SK-N-SH (cell line): ENCODE results near the gene KRT6A. TPM values are rescaled to one million over a fixed set of nuclear protein-coding genes. Genes with fewer than 3 reads are reported as not detected.

Source experiments
- CTCF ChIA-PET: fragments of 300-600, 350-600 bp; formaldehyde crosslinking; extraction: SDS; loops from one replicate; lab custom pipeline; 2021; lab: Yijun Ruan, JAX
- POLR2A ChIA-PET: fragments of 350-600 bp; sonication (Branson Sonifier 250); formaldehyde crosslinking; extraction: SDS; loops from one replicate; lab custom pipeline; 2020; ENCODE audit warnings: antibody characterized with exemption, inconsistent platforms; lab: Yijun Ruan, JAX
- DNase-seq: peaks from one replicate; pipeline ENCODE4 v3.0.0; 2012
- H2AFZ ChIP-seq: fragments of 200-600 bp; sonication (generic); 2 replicates; pipeline ENCODE4 v1.8.1; 2016; ENCODE audit warnings: antibody characterized with exemption, mild to moderate bottlenecking, low read depth
- H3F3A ChIP-seq: fragments of 200-600 bp; sonication (generic); replicated peaks from 2 replicates; pipeline ENCODE3; 2016; ENCODE audit warnings: antibody characterized with exemption, mild to moderate bottlenecking; ENCODE audit not compliant: insufficient read depth
- H3K27ac ChIP-seq, 2 experiments: fragments of 200-500 bp in 1 of 2; fragments of 200-600 bp in 1 of 2; sonication (Bioruptor generic) in 1 of 2; sonication (generic), shearing (Covaris generic) in 1 of 2; 2 replicates each; pipeline versions ENCODE4 v1.5.1 to v1.6.1; 2014 to 2016; ENCODE audit warnings: low read depth in 2 of 2, inconsistent platforms in 1 of 2, low read length in 1 of 2, mild to moderate bottlenecking in 1 of 2, mixed read lengths in 1 of 2
- H3K27me3 ChIP-seq: fragments of 200-600 bp; sonication (generic), shearing (Covaris generic); 2 replicates; pipeline ENCODE4 v1.6.1; 2016; ENCODE audit warnings: mixed run types; ENCODE audit not compliant: insufficient read depth
- H3K36me3 ChIP-seq, 2 experiments: fragments of 200-500 bp in 1 of 2; fragments of 200-600 bp in 1 of 2; sonication (Bioruptor generic) in 1 of 2; sonication (generic) in 1 of 2; replicated peaks in 1 of 2; 2 replicates each; pipeline versions ENCODE3 to v1.5.1; 2014 to 2016; ENCODE audit warnings: low read length in 1 of 2, mild to moderate bottlenecking in 1 of 2; ENCODE audit not compliant: insufficient read depth in 2 of 2, control insufficient read depth in 1 of 2
- H3K4me1 ChIP-seq, 2 experiments: fragments of 200-500 bp in 1 of 2; fragments of 200-600 bp in 1 of 2; sonication (Bioruptor generic) in 1 of 2; sonication (generic), shearing (Covaris generic) in 1 of 2; 2 replicates each; pipeline versions ENCODE4 v1.5.1 to v1.6.1; 2014 to 2016; ENCODE audit warnings: low read depth in 1 of 2, low read length in 1 of 2, mixed run types in 1 of 2; ENCODE audit not compliant: insufficient read depth in 2 of 2, control insufficient read depth in 1 of 2
- H3K4me2 ChIP-seq: fragments of 200-600 bp; sonication (generic), shearing (Covaris generic); 2 replicates; pipeline ENCODE4 v1.6.1; 2017; ENCODE audit warnings: mixed run types
- H3K4me3 ChIP-seq, 2 experiments: fragments of 200-500 bp in 1 of 2; fragments of 200-600 bp in 1 of 2; sonication (Bioruptor generic) in 1 of 2; sonication (generic), shearing (Covaris generic) in 1 of 2; 2 replicates each; pipeline versions ENCODE4 v1.5.1 to v1.8.1; 2014 to 2016; ENCODE audit warnings: low read depth in 2 of 2, inconsistent platforms in 1 of 2, low read length in 1 of 2, mild to moderate bottlenecking in 1 of 2, mixed read lengths in 1 of 2, moderate library complexity in 1 of 2
- H3K79me2 ChIP-seq: fragments of 200-600 bp; sonication (generic); 2 replicates; pipeline ENCODE4 v1.8.1; 2017; ENCODE audit warnings: mild to moderate bottlenecking; ENCODE audit not compliant: insufficient read depth
- H3K9ac ChIP-seq: fragments of 200-600 bp; sonication (generic); 2 replicates; pipeline ENCODE4 v1.6.1; 2017; ENCODE audit warnings: mixed run types
- H3K9me2 ChIP-seq: fragments of 200-600 bp; sonication (generic); 2 replicates; pipeline ENCODE4 v1.6.1; 2017; ENCODE audit warnings: mixed run types
- H3K9me3 ChIP-seq: fragments of 200-600 bp; sonication (generic); 2 replicates; pipeline ENCODE4 v1.6.1; 2017; ENCODE audit warnings: mixed run types, mild to moderate bottlenecking, moderate library complexity
- H4K20me1 ChIP-seq: fragments of 200-600 bp; sonication (generic); 2 replicates; pipeline ENCODE4 v1.6.1; 2017; ENCODE audit warnings: mild to moderate bottlenecking, mixed run types; ENCODE audit not compliant: insufficient read depth
- CHD2 ChIP-seq: fragments of 150-350 bp; IDR thresholded peaks from 2 replicates; pipeline ENCODE4 v1.6.1; 2018; ENCODE audit warnings: low read length; ENCODE audit not compliant: partially characterized antibody
- ELF1 ChIP-seq: IDR thresholded peaks from 2 replicates; pipeline ENCODE4 v1.4.0; 2012
- EP300 ChIP-seq, 2 experiments: IDR thresholded peaks; 2 replicates each; pipeline versions ENCODE4 v1.4.0 to v1.6.1; 2012; ENCODE audit warnings: borderline replicate concordance in 1 of 2, low read depth in 1 of 2, low read length in 1 of 2
- EZH2phosphoT487 ChIP-seq: fragments of 200-600 bp; sonication (generic); IDR thresholded peaks from 2 replicates; pipeline ENCODE4 v1.6.1; 2017; ENCODE audit warnings: low read depth, mixed run types, mild to moderate bottlenecking, antibody characterized with exemption, moderate library complexity, borderline replicate concordance
- FOSL2 ChIP-seq: IDR thresholded peaks from 2 replicates; pipeline ENCODE4 v1.4.0; 2012; ENCODE audit warnings: low read depth, mild to moderate bottlenecking, moderate library complexity, borderline replicate concordance
- FOXJ3 ChIP-seq: sonication (generic); formaldehyde crosslinking; IDR thresholded peaks from 2 replicates; pipeline ENCODE4 v1.5.1; 2020; ENCODE audit warnings: mild to moderate bottlenecking, missing genetic modification reagents
- FOXM1 ChIP-seq: IDR thresholded peaks from 2 replicates; pipeline ENCODE4 v1.4.0; 2012; ENCODE audit warnings: low read depth, mild to moderate bottlenecking
- GABPA ChIP-seq: IDR thresholded peaks from 2 replicates; pipeline ENCODE4 v1.4.0; 2012; ENCODE audit warnings: low read depth, mild to moderate bottlenecking
- JUND ChIP-seq: IDR thresholded peaks from 2 replicates; pipeline ENCODE4 v1.4.0; 2012
- MAX ChIP-seq: IDR thresholded peaks from 2 replicates; pipeline ENCODE4 v1.4.0; 2012; ENCODE audit warnings: low read depth
- MEF2A ChIP-seq: IDR thresholded peaks from 2 replicates; pipeline ENCODE4 v1.4.0; 2012; ENCODE audit warnings: low read depth, borderline replicate concordance
- MXI1 ChIP-seq: IDR thresholded peaks from 2 replicates; pipeline ENCODE4 v1.6.1; 2012; ENCODE audit warnings: mild to moderate bottlenecking, low read depth, low read length, improper control_type of control experiment
- NFIC ChIP-seq: IDR thresholded peaks from 2 replicates; pipeline ENCODE4 v1.4.0; 2012; ENCODE audit warnings: borderline replicate concordance
- NRF1 ChIP-seq: IDR thresholded peaks from 2 replicates; pipeline ENCODE4 v1.6.1; 2012; ENCODE audit warnings: low read depth, mild to moderate bottlenecking, low read length
- RCOR1 ChIP-seq: fragments of 150-350 bp; IDR thresholded peaks from 2 replicates; pipeline ENCODE4 v1.6.1; 2017; ENCODE audit warnings: antibody characterized with exemption, low read length
- RXRA ChIP-seq: IDR thresholded peaks from 2 replicates; pipeline ENCODE4 v1.4.0; 2012; ENCODE audit warnings: low read depth, mild to moderate bottlenecking, borderline replicate concordance
- SIN3A ChIP-seq: IDR thresholded peaks from 2 replicates; pipeline ENCODE4 v1.6.1; 2012; ENCODE audit warnings: low read depth, mild to moderate bottlenecking, low read length, moderate library complexity, borderline replicate concordance
- SMC3 ChIP-seq: IDR thresholded peaks from 2 replicates; pipeline ENCODE4 v1.6.1; 2012; ENCODE audit warnings: low read depth, low read length, improper control_type of control experiment
- TCF12 ChIP-seq: IDR thresholded peaks from 2 replicates; pipeline ENCODE4 v1.4.0; 2012
- TEAD4 ChIP-seq: IDR thresholded peaks from 2 replicates; pipeline ENCODE4 v1.4.0; 2012; ENCODE audit warnings: mild to moderate bottlenecking, borderline replicate concordance; ENCODE audit not compliant: insufficient read depth
- YY1 ChIP-seq: IDR thresholded peaks from 2 replicates; pipeline ENCODE4 v1.4.0; 2012; ENCODE audit warnings: low read depth, mild to moderate bottlenecking
- WGBS: methylation state at CpG from one replicate; pipeline ENCODE4 v1.1.6; 2017; ENCODE audit warnings: low lambda C conversion rate; 5-methylcytosine and 5-hydroxymethylcytosine counted together
- polyA plus RNA-seq, 3 experiments: library from polyadenylated mRNA; depleted of rRNA; stranded (reverse); fragments of >200 nt; gene quantifications; 2 replicates each; pipeline ENCODE4 v1.2.3, GENCODE V29; 2012
- TF ChIP-seq, protein P1 (sequence below): IDR thresholded peaks from 2 replicates; pipeline ENCODE4 v1.4.0; 2012; ENCODE audit warnings: low read depth, borderline replicate concordance
- TF ChIP-seq, protein P2 (sequence below): fragments of 200-600 bp; sonication (generic); IDR thresholded peaks from 2 replicates; pipeline ENCODE4 v1.6.1; 2017; ENCODE audit warnings: antibody characterized with exemption, mild to moderate bottlenecking, moderate library complexity

Gene KRT6A
- polyA plus RNA-seq, 1 of the 3 experiments (the other 2 are of a cell fraction) = not detected

- DNase-seq = no peak
- H3K27me3 ChIP-seq = peaks cover 12% of the 10 kb centered on the region; the same call in 1 of the 2 replicates
- 32% methylated on average over 2 of the region's 2 CpGs for WGBS
- H3K4me2 ChIP-seq = no peak overlapping the region
- H3F3A ChIP-seq = no peaks in the 10 kb centered on the region
- H3K9me3 ChIP-seq = no peaks in the 10 kb centered on the region
- ChIA-PET CTCF (no interaction called here), POLR2A (no interaction called here)
- no peaks in the 10 kb centered on the region for H3K9me2 ChIP-seq
- no peak overlapping the region for H3K4me3 ChIP-seq
- no peaks in the 10 kb centered on the region for H4K20me1 ChIP-seq
- no peak overlapping the region for H2AFZ ChIP-seq
- H3K79me2 ChIP-seq = no peaks in the 10 kb centered on the region
- no peaks in the 10 kb centered on the region for H3K36me3 ChIP-seq
- no peak overlapping the region for H3K9ac ChIP-seq
- no peak for TF ChIP-seq YY1
- TF ChIP-seq FOXJ3 (CRISPR knock-in tag) = no peak
- no peak for TF ChIP-seq JUND
- TF ChIP-seq MXI1 = no peak
- no peak for TF ChIP-seq TEAD4
- TF ChIP-seq SIN3A = no peak
- no peak for TF ChIP-seq MAX
- TF ChIP-seq NFIC = no peak
- TF ChIP-seq, protein P1, sequence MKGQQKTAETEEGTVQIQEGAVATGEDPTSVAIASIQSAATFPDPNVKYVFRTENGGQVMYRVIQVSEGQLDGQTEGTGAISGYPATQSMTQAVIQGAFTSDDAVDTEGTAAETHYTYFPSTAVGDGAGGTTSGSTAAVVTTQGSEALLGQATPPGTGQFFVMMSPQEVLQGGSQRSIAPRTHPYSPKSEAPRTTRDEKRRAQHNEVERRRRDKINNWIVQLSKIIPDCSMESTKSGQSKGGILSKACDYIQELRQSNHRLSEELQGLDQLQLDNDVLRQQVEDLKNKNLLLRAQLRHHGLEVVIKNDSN = no peak
- TF ChIP-seq EP300 (IDR thresholded peaks at IDR 0.05; ENCODE audit: borderline replicate concordance in 1 of 2, low read depth in 1 of 2, low read length in 1 of 2) = no peak
- TF ChIP-seq MEF2A = no peak
- no peak for TF ChIP-seq EZH2phosphoT487
- TF ChIP-seq RCOR1 = no peak
- no peaks in the 10 kb centered on the region for H3K4me1 ChIP-seq
- no peak overlapping the region for H3K27ac ChIP-seq
Measured at GRCh38 chr12:52474212-52474611, 18.8 kb downstream of the KRT6A start.

- H3K27me3 ChIP-seq = peaks cover 12% of the 10 kb centered on the region; the same call in 1 of the 2 replicates
- H3K27ac ChIP-seq = no peak within 1 kb of the TSS
- POLR2A ChIA-PET = no interaction called here
- CTCF ChIA-PET = interaction anchor here (0.6 kb wide), 1 partner anchor 686 kb away, joined by 3 read pairs; no protein-coding TSS in a partner anchor
- H3K9me3 ChIP-seq = no peaks in the 10 kb centered on the region
- H4K20me1 ChIP-seq = no peaks in the 10 kb centered on the region
- TF ChIP-seq FOXJ3 (CRISPR knock-in tag) (no peak), TEAD4 (no peak), FOSL2 (no peak), ELF1 (no peak), MXI1 (no peak), EP300 (IDR thresholded peaks at IDR 0.05; ENCODE audit: borderline replicate concordance in 1 of 2, low read depth in 1 of 2, low read length in 1 of 2) (no peak), SMC3 (no peak), CHD2 (no peak), NRF1 (no peak), RXRA (no peak), NFIC (no peak), TCF12 (no peak), YY1 (no peak), FOXM1 (no peak), GABPA (no peak)
- TF ChIP-seq, protein P2, sequence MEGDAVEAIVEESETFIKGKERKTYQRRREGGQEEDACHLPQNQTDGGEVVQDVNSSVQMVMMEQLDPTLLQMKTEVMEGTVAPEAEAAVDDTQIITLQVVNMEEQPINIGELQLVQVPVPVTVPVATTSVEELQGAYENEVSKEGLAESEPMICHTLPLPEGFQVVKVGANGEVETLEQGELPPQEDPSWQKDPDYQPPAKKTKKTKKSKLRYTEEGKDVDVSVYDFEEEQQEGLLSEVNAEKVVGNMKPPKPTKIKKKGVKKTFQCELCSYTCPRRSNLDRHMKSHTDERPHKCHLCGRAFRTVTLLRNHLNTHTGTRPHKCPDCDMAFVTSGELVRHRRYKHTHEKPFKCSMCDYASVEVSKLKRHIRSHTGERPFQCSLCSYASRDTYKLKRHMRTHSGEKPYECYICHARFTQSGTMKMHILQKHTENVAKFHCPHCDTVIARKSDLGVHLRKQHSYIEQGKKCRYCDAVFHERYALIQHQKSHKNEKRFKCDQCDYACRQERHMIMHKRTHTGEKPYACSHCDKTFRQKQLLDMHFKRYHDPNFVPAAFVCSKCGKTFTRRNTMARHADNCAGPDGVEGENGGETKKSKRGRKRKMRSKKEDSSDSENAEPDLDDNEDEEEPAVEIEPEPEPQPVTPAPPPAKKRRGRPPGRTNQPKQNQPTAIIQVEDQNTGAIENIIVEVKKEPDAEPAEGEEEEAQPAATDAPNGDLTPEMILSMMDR = no peak
- H3K4me1 ChIP-seq = no peaks in the 10 kb centered on the region
- no peaks in the 10 kb centered on the region for H3K9me2 ChIP-seq
- no peaks in the 10 kb centered on the region for H3K36me3 ChIP-seq
- no peak for DNase-seq
- 32% methylated on average over 4 of the region's 4 CpGs for WGBS
- no peak within 1 kb of the TSS for H3K4me3 ChIP-seq
- no peak within 1 kb of the TSS for H3K9ac ChIP-seq
- H3K79me2 ChIP-seq = no peaks in the 10 kb centered on the region
- H3F3A ChIP-seq = no peaks in the 10 kb centered on the region
- no peak within 1 kb of the TSS for H2AFZ ChIP-seq
- H3K4me2 ChIP-seq = no peak within 1 kb of the TSS
Measured at GRCh38 chr12:52473768-52474167, 19.3 kb downstream of the KRT6A start, which contains the start of gene KRT6C. TSS of gene KRT6C (minus strand) at chr12:52473805. CDS start at chr12:52473737, 68 bp downstream.
